Ectodermal cell (in vitro differentiated cells): Measurements from ENCODE around the gene MYH2. TPM values are rescaled to one million over a fixed set of nuclear protein-coding genes. Genes with fewer than 3 reads are reported as not detected.

Experiments used
- H3K27ac ChIP-seq: 2 replicates; pipeline ENCODE4 v1.7.0; 2013; ENCODE audit warnings: mild to moderate bottlenecking, low read depth, low read length; ENCODE audit not compliant: insufficient read depth, poor library complexity, severe bottlenecking
- H3K27me3 ChIP-seq: 2 replicates; pipeline ENCODE4 v1.7.0; 2013; ENCODE audit warnings: mild to moderate bottlenecking, low read length; ENCODE audit not compliant: insufficient read depth, control insufficient read depth, poor library complexity, severe bottlenecking
- H3K36me3 ChIP-seq: one replicate; pipeline ENCODE4 v1.7.0; 2013; ENCODE audit warnings: low read length; ENCODE audit not compliant: control insufficient read depth, insufficient read depth
- H3K4me1 ChIP-seq: one replicate; pipeline ENCODE4 v1.7.0; 2013; ENCODE audit warnings: low read length; ENCODE audit not compliant: control insufficient read depth, insufficient read depth
- H3K4me3 ChIP-seq: 2 replicates; pipeline ENCODE4 v1.7.0; 2013; ENCODE audit warnings: low read depth, low read length, control low read depth; ENCODE audit not compliant: insufficient read depth
- H3K9me3 ChIP-seq: 2 replicates; pipeline ENCODE4 v1.7.0; 2013; ENCODE audit warnings: mild to moderate bottlenecking, low read length, moderate library complexity; ENCODE audit not compliant: control insufficient read depth
- WGBS, 2 experiments: methylation state at CpG; one replicate each; pipeline ENCODE4 v1.1.7; 2013; ENCODE audit warnings: missing lambda C conversion rate in 2 of 2; 5-methylcytosine and 5-hydroxymethylcytosine counted together
- polyA plus RNA-seq, 4 experiments: library from polyadenylated mRNA; stranded (reverse); fragments of 50-300 nt; gene quantifications; one replicate each; pipeline ENCODE4 v1.2.3, GENCODE V29; 2013

MYH2 gene
- 0.22 TPM for polyA plus RNA-seq (2013, experiment 1 of 4)
- polyA plus RNA-seq (2013, experiment 2 of 4) = 0.30 TPM
- 0.16 TPM for polyA plus RNA-seq (2013, experiment 3 of 4)
- polyA plus RNA-seq (2013, experiment 4 of 4) = 0.20 TPM

DNA sequence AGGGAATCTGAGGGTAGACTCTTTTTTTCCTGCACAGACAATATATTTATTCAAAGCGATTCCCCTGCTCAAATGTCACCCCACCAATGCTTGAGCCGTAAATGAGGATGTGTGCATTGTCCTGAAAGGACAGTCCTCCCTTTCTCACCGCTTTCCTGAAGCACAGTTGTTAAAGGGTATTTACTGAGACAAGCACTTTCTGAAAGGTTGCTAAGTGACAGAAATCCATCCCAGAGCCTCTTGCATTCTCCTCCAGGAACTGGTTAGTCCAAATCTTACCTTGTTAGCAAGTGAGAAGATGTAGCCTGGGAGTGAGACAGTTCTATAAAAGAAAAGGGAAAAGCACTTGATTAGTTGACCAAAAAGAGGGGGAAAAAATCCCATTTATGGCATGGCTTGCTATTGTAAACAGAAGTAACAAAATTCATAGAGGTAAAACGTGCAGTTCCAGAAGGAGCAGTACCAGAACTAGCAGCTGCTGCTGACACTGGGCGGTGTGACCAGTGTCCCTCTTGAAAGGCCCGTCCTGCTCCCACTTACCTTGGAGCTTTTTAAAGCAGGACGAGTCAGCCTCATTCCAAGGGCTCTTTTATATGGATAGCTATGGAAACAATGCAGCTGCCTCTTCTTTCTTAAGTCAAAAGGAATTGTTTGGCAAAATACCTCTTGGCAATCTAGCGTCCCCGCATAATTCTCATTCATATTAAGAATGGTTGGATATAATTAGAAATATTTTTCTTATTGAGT is at the start of gene MYH2:
TSS of gene MYH2 (minus strand) at position 563 of the 747 bp plus-strand sequence. CDS start 1,738 bp downstream, outside the sequence.
- no peaks in the 10 kb centered on the region for H3K36me3 ChIP-seq
- H3K27me3 ChIP-seq = no peaks in the 10 kb centered on the region
- H3K4me3 ChIP-seq = no peak within 1 kb of the TSS
- WGBS, 2 experiments = 21 to 23% methylated on average over 7 to 9 of the region's 9 CpGs
- no peaks in the 10 kb centered on the region for H3K9me3 ChIP-seq
- peak within 1 kb of the TSS; percentile 46 for H3K27ac ChIP-seq
- H3K4me1 ChIP-seq = peaks cover 18% of the 10 kb centered on the region

DNA sequence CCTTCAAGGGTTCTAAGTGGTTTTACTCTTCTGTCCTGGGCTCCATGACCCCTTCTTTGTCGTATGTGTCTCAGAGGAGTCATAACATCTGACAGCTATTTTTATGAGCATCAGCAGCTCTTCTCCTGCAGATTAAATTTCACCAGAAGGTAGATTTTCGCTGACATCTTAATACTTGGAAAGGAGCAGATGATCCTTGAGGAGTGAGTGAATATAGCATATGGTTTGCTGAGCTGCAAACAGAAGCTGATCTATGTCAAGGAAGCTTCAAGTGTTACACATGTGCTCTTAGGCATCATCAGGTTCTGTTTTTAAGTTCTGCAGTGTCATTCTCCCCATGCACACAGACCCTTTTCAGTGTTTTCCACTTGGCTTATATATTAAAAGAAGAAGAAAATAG is 49.2 kb upstream of the MYH2 start:
- H3K4me1 ChIP-seq = no peaks in the 10 kb centered on the region
- H3K27me3 ChIP-seq = no peaks in the 10 kb centered on the region
- no peak overlapping the region for H3K27ac ChIP-seq
- H3K36me3 ChIP-seq = no peaks in the 10 kb centered on the region
- H3K4me3 ChIP-seq = no peak overlapping the region
- WGBS, 2 experiments = 93 to 94% methylated on average over 2 of the region's 2 CpGs
- peaks cover 4% of the 10 kb centered on the region for H3K9me3 ChIP-seq

DNA sequence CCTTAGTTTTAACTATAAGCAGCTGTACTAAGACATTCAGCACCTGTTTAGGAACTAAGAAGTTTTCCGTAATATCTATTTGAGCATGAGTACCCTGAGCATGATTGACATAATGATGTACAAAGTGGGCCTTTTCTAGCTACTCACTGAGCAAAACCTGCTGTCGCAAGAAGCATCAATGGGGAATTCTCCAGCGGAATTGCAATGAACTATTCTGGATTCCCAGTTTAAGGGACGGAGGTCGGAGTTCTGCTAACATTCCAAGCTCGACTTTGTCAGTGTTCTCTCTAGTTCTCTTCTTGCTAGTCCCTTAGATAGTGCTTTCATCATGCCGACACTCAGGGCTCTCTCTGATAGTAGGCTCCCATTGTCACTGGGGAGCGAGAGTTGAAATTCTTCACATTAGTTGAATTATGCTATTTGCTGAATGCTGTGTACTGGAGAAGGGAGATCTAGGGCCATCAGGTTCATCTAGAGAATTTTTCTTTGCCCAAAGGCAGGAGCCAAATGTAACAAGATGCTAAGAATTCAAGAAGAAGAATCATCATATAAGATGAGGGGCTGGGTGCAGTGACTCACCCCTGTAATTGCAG is 40.2 kb upstream of the MYH2 start:
- Histone ChIP-seq H3K4me1 (no peaks in the 10 kb centered on the region), H3K9me3 (peaks cover 2% of the 10 kb centered on the region), H3K27ac (no peak overlapping the region), H3K4me3 (no peak overlapping the region), H3K27me3 (no peaks in the 10 kb centered on the region), H3K36me3 (no peaks in the 10 kb centered on the region)
- WGBS, 2 experiments = 91 to 95% methylated on average over 8 of the region's 8 CpGs

DNA sequence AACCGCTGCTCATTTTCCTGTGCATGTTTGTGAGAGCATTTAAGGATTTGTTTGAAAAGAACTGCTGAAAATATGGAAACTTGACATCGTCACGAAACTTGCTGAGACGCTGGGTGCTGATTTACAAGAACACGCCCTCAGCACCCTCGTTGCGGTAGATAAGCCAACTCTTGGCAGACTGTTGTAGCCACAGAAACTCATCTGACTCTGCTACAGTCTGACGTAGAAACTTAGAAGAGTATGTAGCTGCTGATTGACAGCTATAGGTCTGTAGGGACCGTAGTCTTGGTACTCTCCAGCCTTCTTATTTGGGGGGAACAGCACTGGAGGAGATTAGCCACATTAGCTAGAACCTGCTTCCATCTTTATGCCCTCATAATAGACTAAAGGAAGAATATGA is 36.1 kb upstream of the MYH2 start:
- Histone ChIP-seq H3K27me3 (no peaks in the 10 kb centered on the region), H3K9me3 (no peaks in the 10 kb centered on the region), H3K27ac (no peak overlapping the region), H3K4me1 (no peaks in the 10 kb centered on the region), H3K4me3 (no peak overlapping the region), H3K36me3 (no peaks in the 10 kb centered on the region)
- 94 to 97% methylated on average over 9 of the region's 9 CpGs for WGBS, 2 experiments

DNA sequence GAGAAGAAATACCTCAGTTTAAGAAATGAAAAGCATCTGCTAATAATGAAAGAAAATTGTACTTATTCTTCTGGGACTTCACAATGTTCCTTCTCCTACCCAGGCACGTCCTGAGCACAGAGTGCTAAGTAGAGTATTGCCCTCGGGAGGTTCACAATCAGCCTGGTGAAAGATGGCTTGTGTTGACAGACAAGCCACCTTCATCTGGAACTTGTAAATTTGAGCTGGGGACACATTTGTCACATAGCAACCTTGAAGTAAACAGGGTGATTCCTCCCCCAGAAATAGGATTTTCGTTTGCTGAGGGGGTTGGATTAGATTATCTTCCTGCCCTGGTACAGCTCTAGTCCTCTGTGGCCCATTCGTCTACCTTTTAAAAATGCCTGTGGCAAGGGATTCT is 34.4 kb upstream of the MYH2 start:
- Histone ChIP-seq H3K4me3 (no peak overlapping the region), H3K27ac (no peak overlapping the region), H3K9me3 (no peaks in the 10 kb centered on the region), H3K4me1 (no peaks in the 10 kb centered on the region), H3K36me3 (no peaks in the 10 kb centered on the region), H3K27me3 (no peaks in the 10 kb centered on the region)
- 70 to 79% methylated on average over 4 of the region's 4 CpGs for WGBS, 2 experiments

DNA sequence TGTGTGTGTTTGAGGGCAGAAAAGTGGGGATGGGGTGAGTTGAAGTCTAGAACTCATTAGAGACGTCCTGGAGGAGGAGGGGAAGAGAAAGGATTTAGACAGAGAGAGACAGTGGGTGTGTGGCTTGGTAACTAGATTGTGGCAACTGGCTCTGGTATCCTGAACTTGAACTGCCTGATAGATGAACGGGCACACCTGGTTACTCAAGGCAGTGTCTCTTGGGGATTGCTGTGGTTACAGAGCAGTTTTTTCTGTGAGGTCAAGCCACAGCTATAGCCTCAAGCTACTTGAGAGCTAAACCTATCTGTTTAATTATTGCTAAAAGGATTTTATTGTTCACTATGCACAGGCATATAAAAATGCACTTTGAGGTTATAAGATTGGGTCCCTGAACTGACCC is 29.8 kb upstream of the MYH2 start:
- no peak overlapping the region for H3K4me3 ChIP-seq
- no peaks in the 10 kb centered on the region for H3K27me3 ChIP-seq
- H3K27ac ChIP-seq = no peak overlapping the region
- no peaks in the 10 kb centered on the region for H3K36me3 ChIP-seq
- no peaks in the 10 kb centered on the region for H3K4me1 ChIP-seq
- 84% methylated on average over 2 of the region's 2 CpGs for WGBS, 2 experiments
- H3K9me3 ChIP-seq = no peaks in the 10 kb centered on the region

DNA sequence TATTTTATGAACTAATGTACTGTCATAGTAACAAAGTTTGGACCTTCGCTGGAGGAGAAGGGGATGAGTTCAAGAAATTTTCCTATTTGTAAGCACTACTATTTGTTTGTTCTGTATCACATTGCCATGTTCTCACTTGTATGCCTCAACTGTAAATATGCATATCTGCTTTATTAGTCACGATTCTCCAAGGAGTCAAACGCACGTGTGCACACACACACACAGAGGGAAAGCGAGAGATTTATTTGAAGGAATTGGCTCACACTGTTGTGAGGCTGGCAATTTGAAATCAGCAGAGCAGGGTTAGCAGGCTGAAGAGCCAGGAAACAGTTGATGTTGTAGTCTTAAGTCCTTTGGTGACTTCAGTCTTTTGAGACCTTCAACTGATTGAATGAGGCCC is 24.9 kb upstream of the MYH2 start:
- Histone ChIP-seq H3K4me3 (no peak overlapping the region), H3K36me3 (no peaks in the 10 kb centered on the region), H3K27ac (no peak overlapping the region), H3K4me1 (no peaks in the 10 kb centered on the region), H3K27me3 (no peaks in the 10 kb centered on the region), H3K9me3 (no peaks in the 10 kb centered on the region)
- WGBS, 2 experiments = 93 to 99% methylated on average over 4 to 5 of the region's 5 CpGs

DNA sequence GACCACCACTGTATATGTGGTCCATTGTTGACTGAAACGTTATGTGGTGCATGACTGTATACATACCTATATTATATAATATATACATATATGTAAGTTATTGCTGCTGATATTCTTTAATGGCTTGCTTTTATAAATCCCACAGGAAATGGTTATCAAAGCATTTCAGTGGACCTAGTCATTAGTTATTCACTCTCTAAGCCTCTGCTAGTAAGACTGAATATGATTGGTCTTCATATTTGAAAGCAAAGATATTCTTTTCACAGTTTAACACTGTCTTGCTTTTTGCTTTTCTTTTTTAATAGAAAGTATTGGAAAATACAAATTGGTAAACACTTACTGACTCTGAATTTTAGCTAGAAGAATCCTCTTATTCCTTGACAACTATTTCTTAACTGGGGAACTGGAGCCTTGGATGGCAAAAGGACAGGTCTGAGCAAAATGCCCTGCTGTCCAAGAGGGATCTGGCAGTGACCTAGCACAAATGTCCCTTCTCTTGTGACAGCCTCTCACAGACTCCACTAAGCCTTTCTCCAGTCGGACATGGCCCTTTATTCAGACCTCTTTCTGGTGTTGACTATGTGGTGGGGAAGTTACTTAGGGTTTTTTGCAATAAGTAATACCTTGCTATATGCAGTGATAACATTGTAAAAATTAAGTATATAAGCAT is 14.7 kb upstream of the MYH2 start:
- Histone ChIP-seq H3K9me3 (no peaks in the 10 kb centered on the region), H3K4me1 (no peaks in the 10 kb centered on the region), H3K27ac (no peak overlapping the region), H3K36me3 (no peaks in the 10 kb centered on the region), H3K27me3 (no peaks in the 10 kb centered on the region), H3K4me3 (no peak overlapping the region)
- 83% methylated on average over 1 of the region's 2 CpGs; no CpG with 5 or more reads in 1 of the 2 experiments for WGBS, 2 experiments

DNA sequence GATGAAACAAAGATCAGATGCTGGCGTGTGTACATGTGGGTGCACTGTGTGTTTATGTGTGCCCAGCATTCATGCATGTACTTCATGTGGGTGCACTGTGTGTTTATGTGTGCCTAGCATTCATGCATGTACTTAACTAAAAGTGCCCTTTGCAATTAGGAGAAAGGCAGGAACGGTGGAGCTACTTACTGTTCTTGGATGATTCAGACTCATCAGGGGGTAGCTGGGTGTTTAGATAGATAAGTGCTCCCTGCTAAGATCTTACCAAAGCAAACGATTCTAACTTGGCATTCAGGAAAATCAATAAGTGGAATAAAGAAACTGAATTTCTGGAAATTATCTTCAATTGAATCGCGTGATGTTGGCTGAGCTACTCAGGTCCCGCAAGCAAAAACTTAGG is 8.6 kb upstream of the MYH2 start:
- Histone ChIP-seq H3K27ac (no peak overlapping the region), H3K36me3 (no peaks in the 10 kb centered on the region), H3K27me3 (no peaks in the 10 kb centered on the region), H3K9me3 (no peaks in the 10 kb centered on the region), H3K4me3 (no peak overlapping the region), H3K4me1 (no peaks in the 10 kb centered on the region)
- 83 to 88% methylated on average over 6 of the region's 6 CpGs for WGBS, 2 experiments

DNA sequence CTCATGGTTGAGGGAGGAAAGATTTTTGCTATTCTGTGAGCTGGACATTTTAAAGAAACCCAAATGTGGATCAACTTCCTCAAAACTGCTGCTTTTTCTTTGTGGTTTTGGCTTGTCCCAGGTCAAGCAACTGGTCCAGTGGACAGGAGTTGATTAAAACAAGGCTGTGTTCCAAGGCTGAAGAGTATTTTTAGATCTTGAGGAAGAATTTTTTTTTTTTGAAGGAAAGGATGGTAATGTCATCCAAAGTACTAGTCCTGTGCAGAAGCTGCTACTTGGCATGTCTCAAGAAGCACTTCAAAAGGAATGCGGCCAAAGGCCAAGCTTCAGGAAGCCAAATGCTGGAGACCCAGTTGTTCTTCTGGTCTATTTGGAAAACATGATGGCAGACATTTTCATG is 8.0 kb upstream of the MYH2 start:
- H3K4me1 ChIP-seq = no peaks in the 10 kb centered on the region
- H3K36me3 ChIP-seq = no peaks in the 10 kb centered on the region
- H3K27ac ChIP-seq = no peak overlapping the region
- H3K9me3 ChIP-seq = no peaks in the 10 kb centered on the region
- H3K4me3 ChIP-seq = no peak overlapping the region
- H3K27me3 ChIP-seq = no peaks in the 10 kb centered on the region
- 91 to 100% methylated on average over 1 of the region's 1 CpG for WGBS, 2 experiments
